GM18498 (cell line): ENCODE measurements around the gene CAMK2A.

Experiments
- ATAC-seq: cut with Tn5 transposase; IDR thresholded peaks from one replicate; pipeline ENCODE4 v1.9.1; 2021; ENCODE audit warnings: mild to moderate bottlenecking, moderate library complexity; ENCODE audit not compliant: unreplicated experiment

The CAMK2A gene

GRCh38 chr5:150317048-150318003 lies 27.8 kb upstream of the CAMK2A start:
- no peak for ATAC-seq

- ATAC-seq = no peak
Observed at GRCh38 chr5:150316320-150316719, 26.7 kb upstream of the CAMK2A start.

- ATAC-seq = no peak
Observed at GRCh38 chr5:150315245-150315644, 25.7 kb upstream of the CAMK2A start.

- ATAC-seq = no peak
Observed at GRCh38 chr5:150313921-150314716, 24.5 kb upstream of the CAMK2A start.

GRCh38 chr5:150313501-150313900 lies 23.9 kb upstream of the CAMK2A start:
- ATAC-seq = no peak

- no peak for ATAC-seq
Observed at GRCh38 chr5:150312518-150312917, 22.9 kb upstream of the CAMK2A start.

- no peak for ATAC-seq
Observed at GRCh38 chr5:150311015-150311692, 21.6 kb upstream of the CAMK2A start.

- ATAC-seq = no peak
Observed at GRCh38 chr5:150310246-150310645, 20.7 kb upstream of the CAMK2A start.

- ATAC-seq = no peak
Observed at GRCh38 chr5:150309886-150310239, 20.3 kb upstream of the CAMK2A start.

GRCh38 chr5:150309101-150309885 lies 19.7 kb upstream of the CAMK2A start:
- no peak for ATAC-seq

GRCh38 chr5:150307617-150308426 lies 18.2 kb upstream of the CAMK2A start:
- no peak for ATAC-seq

GRCh38 chr5:150306775-150307174 lies 17.2 kb upstream of the CAMK2A start:
- ATAC-seq = no peak

GRCh38 chr5:150305557-150305956 lies 16.0 kb upstream of the CAMK2A start:
- no peak for ATAC-seq

GRCh38 chr5:150305095-150305494 lies 15.5 kb upstream of the CAMK2A start:
- ATAC-seq = no peak

- ATAC-seq = no peak
Observed at GRCh38 chr5:150304481-150305081, 15.0 kb upstream of the CAMK2A start.

- no peak for ATAC-seq
Observed at GRCh38 chr5:150303660-150304386, 14.2 kb upstream of the CAMK2A start.

- no peak for ATAC-seq
Observed at GRCh38 chr5:150303070-150303615, 13.6 kb upstream of the CAMK2A start.

- ATAC-seq = no peak
Observed at GRCh38 chr5:150302301-150303069, 12.9 kb upstream of the CAMK2A start, which contains the start of gene ARSI. ARSI (minus strand) TSS chr5:150302905; CDS start chr5:150302373, 532 bp downstream.
